HTR-8/SVneo (cell line): ENCODE measurements around the gene DEFB125.

Experiments
- DNase-seq: peaks from one replicate; pipeline ENCODE4 v3.0.0; 2011; ENCODE audit warnings: low spot score, mixed read lengths; ENCODE audit not compliant: insufficient read length
- FAIRE-seq: peaks from 2 replicates; lab custom pipeline; 2011; peaks lifted over from hg19 to GRCh38; lab: Jason Lieb, UNC

DEFB125 gene

DNA sequence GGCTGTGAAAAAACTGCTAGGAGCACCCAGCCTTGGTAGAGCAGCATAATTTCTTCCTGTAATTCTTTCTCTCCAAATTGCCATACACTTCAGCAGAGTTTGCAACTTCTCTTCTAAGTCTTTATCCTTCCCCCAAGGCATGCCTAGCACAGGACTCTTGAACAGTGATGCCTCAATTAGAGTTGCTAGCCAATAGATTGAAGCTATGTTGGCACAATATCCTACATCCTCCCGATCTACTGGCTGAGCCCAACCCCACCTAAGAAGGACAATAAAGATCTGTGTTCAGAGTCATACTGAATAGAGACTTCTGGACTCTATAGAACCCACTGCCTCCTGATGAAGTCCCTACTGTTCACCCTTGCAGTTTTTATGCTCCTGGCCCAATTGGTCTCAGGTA is 54.8 kb downstream of the DEFB125 start, which contains the start of gene DEFB126:
TSS of gene DEFB126 (plus strand) at position 301 of the 400 bp plus-strand sequence. CDS start at position 340, 39 bp downstream.
- FAIRE-seq (no peak), DNase-seq (no peak)

DNA sequence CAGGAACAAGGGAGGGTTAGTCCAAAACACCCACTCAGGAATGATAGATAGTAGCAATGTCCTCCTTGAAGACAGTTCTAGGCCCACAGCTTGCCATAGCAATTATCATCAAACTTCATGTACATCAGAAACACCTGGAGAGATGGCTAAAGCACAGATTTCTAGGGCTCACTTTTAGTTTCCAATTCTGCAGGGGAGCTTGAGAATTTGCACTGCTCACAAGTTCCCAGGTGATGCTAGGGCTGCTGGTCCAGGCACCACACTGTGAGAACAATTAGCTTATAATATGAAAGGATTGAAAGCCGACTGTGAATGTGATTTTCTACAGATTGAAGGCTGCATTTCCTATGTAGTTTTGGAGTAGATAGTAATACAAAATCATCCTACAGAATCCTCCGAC is 58.4 kb downstream of the DEFB125 start:
- DNase-seq (no peak), FAIRE-seq (no peak)
